ENCODE results near the gene SERPINE1. TPM values are rescaled to one million over a fixed set of nuclear protein-coding genes. Genes with fewer than 3 reads are reported as not detected.

Gene SERPINE1
- total and polyA plus RNA-seq, 2 of the 13 experiments (the other 11 are each of a cell fraction or from before 2014, with no cell fraction given) = 21.2 to 1,576 TPM

- ATAC-seq (no peak), DNase-seq (ENCODE audit: low spot score) (no peak), FAIRE-seq (no peak)
- H3K9me3 ChIP-seq (ENCODE audit: low read length) = no peaks in the 10 kb centered on the region
- H3K27me3 ChIP-seq (ENCODE audit: control insufficient read depth in 1 of 2, insufficient read depth in 2 of 2, low read length in 2 of 2) = peaks cover 13 to 80% of the 10 kb centered on the region in 2 experiments
- H3K9ac ChIP-seq (ENCODE audit: insufficient read depth, low read depth, low read length) = no peak overlapping the region
- peaks cover 58% of the 10 kb centered on the region for H3K4me1 ChIP-seq (ENCODE audit: insufficient read depth, low read length)
- ChIA-PET CTCF (ENCODE audit: low intra/inter-chr PET ratio, low total read pairs) (interaction anchor here (2.7 kb wide), 1 partner anchor 25 kb away, joined by 14 read pairs; no protein-coding TSS in a partner anchor), POLR2A (interaction anchor here (0.9 to 1.0 kb wide), 2 partner anchors 24 to 25 kb away, joined by 3 read pairs; no protein-coding TSS in a partner anchor)
- H4K20me1 ChIP-seq (ENCODE audit: insufficient read depth, low read length) = peaks cover 9% of the 10 kb centered on the region; the same call in 1 of the 2 replicates
- no peak overlapping the region for H2AFZ ChIP-seq (ENCODE audit: low read length)
- BruUV-seq (replicated peaks) = no TSS peak
- no peak for TF ChIP-seq ESRRA (CRISPR knock-in tag; IDR thresholded peaks at IDR 0.05; ENCODE audit: low read depth)
- H3K36me3 ChIP-seq (replicated peaks in 1 of 2; ENCODE audit: control insufficient read depth in 1 of 2, insufficient read depth in 2 of 2, low read length in 2 of 2) = no peaks in the 10 kb centered on the region
- no peak overlapping the region for H3K27ac ChIP-seq (ENCODE audit: extremely low read length, insufficient read depth, low read length)
- no peaks in the 10 kb centered on the region for H3K79me2 ChIP-seq (ENCODE audit: insufficient read depth, low read length)
- intact Hi-C loops (cut with micrococcal nuclease; ENCODE audit: unreplicated experiment) (loop anchor here (2.0 kb wide), 1 partner anchor 24 kb away; no protein-coding TSS in a partner anchor), in situ Hi-C loops (cut with HindIII; ENCODE audit: extremely low pct_ligation_motif_present, low pct_unique_long_range_greater_than_20kb) (no loop called here)
- H3K4me2 ChIP-seq (ENCODE audit: low read depth, low read length) = no peak overlapping the region
- 3% methylated on average over 6 of the region's 6 CpGs for WGBS (ENCODE audit: low lambda C conversion rate)
- no peak overlapping the region for H3K4me3 ChIP-seq (replicated peaks in 1 of 3; ENCODE audit: insufficient read depth in 1 of 3, low read depth in 2 of 3, low read length in 3 of 3)
These were observed 41.6 kb downstream of the SERPINE1 start for GRCh38 chr7:101168412-101169049.

GRCh38 chr7:101169110-101169837 lies 42.4 kb downstream of the SERPINE1 start:
- no TSS peak for BruUV-seq (replicated peaks)
- no peaks in the 10 kb centered on the region for H3K36me3 ChIP-seq (replicated peaks in 1 of 2; ENCODE audit: control insufficient read depth in 1 of 2, insufficient read depth in 2 of 2, low read length in 2 of 2)
- H3K4me3 ChIP-seq (replicated peaks in 1 of 3; ENCODE audit: insufficient read depth in 1 of 3, low read depth in 2 of 3, low read length in 3 of 3) = no peak overlapping the region
- in situ Hi-C loops (cut with HindIII; ENCODE audit: extremely low pct_ligation_motif_present, low pct_unique_long_range_greater_than_20kb) = no loop called here
- no peaks in the 10 kb centered on the region for H3K79me2 ChIP-seq (ENCODE audit: insufficient read depth, low read length)
- H3K9me3 ChIP-seq (ENCODE audit: low read length) = no peaks in the 10 kb centered on the region
- TF ChIP-seq JUNB (CRISPR knock-in tag; IDR thresholded peaks at IDR 0.05; ENCODE audit: borderline replicate concordance) (0 out of 2 replicates have a peak, but pooled peaks have one; percentile 16), SP140L (CRISPR knock-in tag; IDR thresholded peaks at IDR 0.05; ENCODE audit: borderline replicate concordance) (no peak), FOSL2 (CRISPR knock-in tag; IDR thresholded peaks at IDR 0.05) (0 out of 2 replicates have a peak, but pooled peaks have one; percentile 2), ZNF281 (CRISPR knock-in tag; IDR thresholded peaks at IDR 0.05; ENCODE audit: borderline replicate concordance) (peak; percentile 38; the same call in 1 of the 2 replicates), ZNF20 (CRISPR knock-in tag; IDR thresholded peaks at IDR 0.05) (no peak), ZNF501 (CRISPR knock-in tag; IDR thresholded peaks at IDR 0.05) (0 out of 2 replicates have a peak, but pooled peaks have one; percentile 12), ZFP91 (CRISPR knock-in tag; IDR thresholded peaks at IDR 0.05; ENCODE audit: borderline replicate concordance) (0 out of 2 replicates have a peak, but pooled peaks have one; percentile 4)
- 8% methylated on average over 17 of the region's 18 CpGs for whole genome bisulfite sequencing (ENCODE audit: low lambda C conversion rate)
- H3K9ac ChIP-seq (ENCODE audit: insufficient read depth, low read depth, low read length) = no peak overlapping the region
- H3K27me3 ChIP-seq (ENCODE audit: control insufficient read depth in 1 of 2, insufficient read depth in 2 of 2, low read length in 2 of 2) = peaks cover 13 to 80% of the 10 kb centered on the region in 2 experiments
- ChIA-PET CTCF (ENCODE audit: low intra/inter-chr PET ratio, low total read pairs) (interaction anchor here (1.4 to 2.7 kb wide), 2 partner anchors 25 to 75 kb away, joined by 7 to 14 read pairs; no protein-coding TSS in a partner anchor), POLR2A (interaction anchor here (0.9 kb wide), 1 partner anchor 26 kb away, joined by 3 read pairs; no protein-coding TSS in a partner anchor)
- peaks cover 9% of the 10 kb centered on the region; the same call in 1 of the 2 replicates for H4K20me1 ChIP-seq (ENCODE audit: insufficient read depth, low read length)
- peaks cover 56% of the 10 kb centered on the region for H3K4me1 ChIP-seq (ENCODE audit: insufficient read depth, low read length)
- ATAC-seq = no peak
- no peak overlapping the region for H2AFZ ChIP-seq (ENCODE audit: low read length)
- no peak overlapping the region for H3K27ac ChIP-seq (ENCODE audit: extremely low read length, insufficient read depth, low read length)
- H3K4me2 ChIP-seq (ENCODE audit: low read depth, low read length) = peak overlapping the region; percentile 36; the same call in 1 of the 2 replicates
- DNase-seq (ENCODE audit: low spot score) = no peak
- FAIRE-seq = no peak
- intact Hi-C loops (cut with micrococcal nuclease; ENCODE audit: unreplicated experiment) = loop anchor here (2.0 kb wide), 1 partner anchor 24 kb away; no protein-coding TSS in a partner anchor

Measured in HepG2 (cell line).